ENCODE data around the gene GPS1.

GRCh38 chr17:82035488-82035887 is 16.2 kb upstream of the GPS1 start:
- TF ChIP-seq ZNF436 (CRISPR knock-in tag; IDR thresholded peaks at IDR 0.05) (no peak), RAD51 (IDR thresholded peaks at IDR 0.05; ENCODE audit: borderline replicate concordance, low read depth) (no peak), E2F1 (CRISPR knock-in tag; IDR thresholded peaks at IDR 0.05) (no peak), HDAC3 (IDR thresholded peaks at IDR 0.05; ENCODE audit: borderline replicate concordance, partially characterized antibody) (no peak), CTCF (IDR thresholded peaks at IDR 0.05 in 2 of 3, conservative IDR thresholded peaks at IDR 0.05 in 1 of 3; ENCODE audit: insufficient read depth in 2 of 3, low read depth in 1 of 3, low read length in 3 of 3) (no peak), POLR2A (conservative IDR thresholded peaks at IDR 0.05) (no peak), RAD21 (CRISPR knock-in tag; conservative IDR thresholded peaks at IDR 0.05 in 1 of 2, IDR thresholded peaks at IDR 0.05 in 1 of 2) (no peak), ZNF766 (CRISPR knock-in tag; conservative IDR thresholded peaks at IDR 0.05) (no peak), TAF7 (tag; IDR thresholded peaks at IDR 0.05) (no peak), SP1 (CRISPR knock-in tag; IDR thresholded peaks at IDR 0.05) (no peak), HMG20A (CRISPR knock-in tag; conservative IDR thresholded peaks at IDR 0.05) (no peak), CBX8 (IDR thresholded peaks at IDR 0.05; ENCODE audit: borderline replicate concordance, extremely low read depth, low read depth, low read length, poor library complexity, severe bottlenecking) (no peak)

All from K562 (cell line).